Endometrial microvascular endothelial cells (primary cell): ENCODE measurements around the gene GRN. TPM values are rescaled to one million over a fixed set of nuclear protein-coding genes. Genes with fewer than 3 reads are reported as not detected.

ENCODE experiments used
- in situ Hi-C: cut with HindIII; loops from 2 replicates; pipeline ENCODE4 v1.10.0; 2017; ENCODE audit warnings: low sequenced_read_pairs, low pct_unique_long_range_greater_than_20kb; ENCODE audit errors: inconsistent ontology term
- total RNA-seq: library from RNA; depleted of rRNA; stranded (reverse); fragments of >200 nt; gene quantifications from one replicate; pipeline ENCODE4 v1.2.3, GENCODE V29; 2015; ENCODE audit errors: inconsistent ontology term

Gene GRN
- total RNA-seq, 1 donor from 2014 or later = 391 TPM

DNA sequence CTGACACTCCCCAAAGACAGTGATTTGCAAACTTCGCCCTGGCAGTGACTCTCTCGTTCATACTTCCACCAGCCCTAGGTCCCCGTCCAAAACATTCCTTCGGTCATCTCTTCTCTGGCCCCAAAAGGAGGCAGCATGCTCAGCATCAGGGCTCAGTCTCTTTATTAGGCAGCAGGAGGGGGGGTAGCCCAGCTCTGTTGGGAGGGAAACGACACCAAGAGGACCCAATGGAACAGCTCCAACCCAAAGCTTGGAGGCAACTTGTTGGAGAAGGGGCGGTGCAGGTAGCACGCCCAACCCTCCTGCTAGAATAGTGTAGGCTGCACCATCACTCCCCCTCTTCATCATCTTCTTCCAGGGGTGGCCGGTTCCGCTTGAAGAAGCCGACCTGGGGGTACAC, 26.9 kb downstream of the GRN start:
- in situ Hi-C loops = no loop called here

DNA sequence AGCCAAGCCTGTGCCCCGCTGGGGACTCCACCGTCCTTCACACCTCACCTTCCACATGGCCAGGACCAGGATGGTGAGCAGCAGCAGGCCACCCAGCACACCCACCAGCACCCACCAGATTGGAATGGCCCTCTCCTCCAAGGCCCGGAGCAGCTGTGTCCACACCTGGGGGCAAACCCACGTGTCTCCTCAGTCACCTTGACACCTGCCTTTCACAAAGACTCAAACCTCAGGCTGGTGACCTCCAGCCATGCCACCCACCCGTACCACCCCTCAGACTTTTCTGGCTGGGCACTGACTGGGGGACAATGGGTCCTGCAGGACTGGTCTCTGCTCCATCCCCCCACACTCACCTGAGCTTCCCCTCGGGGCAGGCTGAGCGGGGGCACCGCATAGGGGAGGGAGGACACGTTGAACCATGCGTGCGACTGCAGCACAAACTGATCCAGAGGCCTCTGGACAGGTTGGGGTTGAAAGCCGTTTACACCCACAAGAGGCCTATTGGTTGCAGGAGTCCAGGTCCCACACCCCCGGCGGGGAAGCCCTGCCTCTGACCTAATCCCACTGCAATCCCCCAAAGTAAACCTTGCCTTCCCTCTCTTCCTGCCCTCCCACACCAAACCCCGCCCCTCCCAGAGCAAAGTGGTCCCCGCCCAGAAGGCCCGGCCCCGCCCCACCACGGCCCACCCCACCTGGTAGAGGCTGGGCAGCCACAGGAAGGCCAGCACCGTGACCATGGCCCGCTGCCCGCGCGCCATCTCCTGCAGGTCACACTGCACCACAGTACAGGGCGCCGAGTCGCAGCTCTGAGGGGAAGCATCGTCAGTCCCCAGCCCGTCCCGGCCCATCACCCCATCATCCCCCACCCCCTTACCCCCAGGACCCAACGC, 29.4 kb downstream of the GRN start:
- in situ Hi-C loops = no loop called here

DNA sequence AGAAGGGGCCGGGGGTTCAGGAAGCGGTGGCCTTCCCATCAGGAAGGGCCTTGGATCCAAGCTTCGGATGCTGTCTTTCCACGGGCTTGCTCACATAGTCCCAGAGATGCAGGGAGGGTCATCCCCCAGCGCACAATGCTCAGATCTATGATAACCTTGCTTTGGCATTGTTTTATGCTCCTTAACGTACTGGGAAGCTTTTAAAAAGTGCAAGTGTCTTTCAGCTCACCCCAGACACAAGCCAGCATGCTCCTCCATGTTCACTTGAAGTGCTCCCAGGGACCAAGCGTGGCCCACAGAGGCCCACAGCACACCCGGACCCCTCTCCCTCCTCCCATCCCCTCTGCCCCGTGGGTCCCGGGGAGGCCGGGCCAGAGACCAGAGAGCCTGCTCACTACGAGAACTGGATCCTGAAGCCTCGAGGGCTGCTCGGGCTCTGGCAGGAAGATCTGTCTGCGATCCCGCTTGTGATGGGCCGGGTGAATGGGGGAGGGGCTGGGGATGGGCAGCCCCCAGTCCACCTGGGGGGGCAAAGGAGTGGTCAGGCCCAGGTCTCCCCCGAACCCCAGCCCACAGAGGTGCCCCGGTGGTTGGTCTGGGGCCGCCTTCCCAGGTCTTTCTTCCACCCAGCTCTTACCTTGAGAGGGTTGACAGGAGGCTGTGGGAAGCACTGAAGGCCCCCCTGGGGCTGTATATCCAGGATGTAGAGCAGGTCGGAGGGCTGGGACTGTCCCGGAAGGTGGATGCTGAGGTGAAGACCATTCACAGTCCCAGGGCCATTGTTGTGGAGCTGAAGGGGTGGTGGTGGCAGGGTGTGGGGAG, 30.3 kb downstream of the GRN start:
- in situ Hi-C loops = no loop called here

- in situ Hi-C loops = no loop called here
Measured at GRCh38 chr17:44376124-44376523, 31.0 kb downstream of the GRN start.

GRCh38 chr17:44376779-44377178, 31.7 kb downstream of the GRN start:
- in situ Hi-C loops = no loop called here

- in situ Hi-C loops = no loop called here
Measured at GRCh38 chr17:44378171-44378705, 33.1 kb downstream of the GRN start.

DNA sequence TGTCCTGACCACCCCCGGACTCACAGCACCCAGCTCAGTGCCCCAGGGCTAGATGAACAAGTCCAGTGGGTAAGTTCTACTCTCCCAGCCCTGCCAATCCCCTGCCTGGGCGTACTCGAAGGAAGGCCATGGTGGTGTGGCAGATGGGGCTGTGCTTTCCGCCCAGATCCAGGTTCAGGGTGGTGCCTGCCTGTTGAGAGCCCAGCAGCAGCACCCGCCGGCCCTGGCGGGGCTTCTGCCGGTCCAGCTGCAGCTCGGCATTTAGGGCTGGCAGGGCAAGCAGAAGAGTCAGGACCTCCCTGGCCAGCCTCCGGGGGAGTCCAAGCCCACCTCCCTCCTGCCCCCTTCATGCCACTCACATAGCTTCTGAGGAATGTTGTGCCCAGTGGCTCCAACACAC, 34.8 kb downstream of the GRN start:
- in situ Hi-C loops = no loop called here

DNA sequence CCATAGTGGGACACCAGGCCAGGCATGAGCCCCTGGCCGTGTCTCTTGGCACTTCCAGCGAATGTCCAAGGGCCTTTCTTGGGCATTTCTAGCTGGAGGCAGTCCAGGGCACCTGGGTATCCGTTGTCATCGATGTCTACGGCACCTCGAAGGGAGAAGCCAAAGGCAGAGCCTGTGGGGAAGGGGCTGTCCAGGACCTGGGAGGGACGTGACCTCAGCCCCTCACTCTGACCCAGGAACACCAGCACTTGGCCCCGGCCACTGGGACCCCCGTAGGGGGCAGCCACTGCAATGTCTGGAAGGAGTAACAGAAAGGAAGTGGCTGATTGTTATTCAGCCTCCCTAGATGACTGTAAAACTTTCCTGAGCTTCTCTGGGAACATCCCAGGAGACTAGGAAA, 35.7 kb downstream of the GRN start:
- in situ Hi-C loops = no loop called here

- in situ Hi-C loops = no loop called here
Measured at GRCh38 chr17:44381810-44382305, 36.8 kb downstream of the GRN start.

DNA sequence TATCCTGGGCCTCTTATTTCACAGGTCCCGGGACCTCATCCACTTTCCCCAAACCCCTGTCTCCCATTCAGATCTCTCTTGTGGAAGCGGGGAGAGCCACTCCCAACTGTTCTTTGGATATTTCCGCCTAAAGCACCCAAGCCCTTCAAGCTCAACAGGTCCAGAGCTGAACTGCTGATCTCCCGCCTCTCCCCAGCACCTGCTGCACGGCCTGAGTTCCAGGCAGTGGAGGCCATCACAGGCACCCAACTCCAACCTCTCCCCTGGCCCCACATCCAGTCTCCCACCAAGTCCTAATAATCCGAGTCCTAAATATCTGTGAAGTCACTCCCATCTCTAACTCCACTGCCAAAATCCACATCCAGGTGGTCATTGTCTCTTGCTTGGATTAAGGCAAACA, 37.8 kb downstream of the GRN start:
- in situ Hi-C loops = no loop called here

- in situ Hi-C loops = no loop called here
Measured at GRCh38 chr17:44383363-44383762, 38.3 kb downstream of the GRN start.

- in situ Hi-C loops = no loop called here
Measured at GRCh38 chr17:44383861-44384260, 38.8 kb downstream of the GRN start.

GRCh38 chr17:44384281-44384822, 39.2 kb downstream of the GRN start:
- in situ Hi-C loops = no loop called here

GRCh38 chr17:44384823-44385286, 39.8 kb downstream of the GRN start:
- in situ Hi-C loops = no loop called here

GRCh38 chr17:44385287-44386181, 40.4 kb downstream of the GRN start:
- in situ Hi-C loops = no loop called here

DNA sequence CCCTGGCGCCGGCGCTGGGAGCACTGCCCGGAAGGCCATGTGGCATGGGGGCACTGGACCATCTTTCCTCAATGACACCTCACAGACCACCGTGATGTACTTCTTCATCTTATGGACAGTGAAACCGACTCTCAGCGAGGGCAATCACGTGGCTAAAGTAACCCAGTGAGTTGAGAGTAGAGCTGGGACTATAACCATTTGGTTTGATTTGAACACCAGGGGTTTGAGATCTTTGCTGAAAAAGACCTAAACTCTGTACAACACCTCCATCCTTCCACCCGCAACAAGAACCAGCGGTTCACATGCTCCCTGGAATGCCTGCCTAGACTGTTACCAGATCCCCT, 41.1 kb downstream of the GRN start:
- in situ Hi-C loops = no loop called here

GRCh38 chr17:44387804-44388203, 42.7 kb downstream of the GRN start:
- in situ Hi-C loops = no loop called here

- in situ Hi-C loops = no loop called here
Measured at GRCh38 chr17:44389281-44389680, 44.2 kb downstream of the GRN start, which contains the start of gene ITGA2B. Gene ITGA2B, minus strand, starts transcription at chr17:44389649. Its CDS starts 176 bp downstream, at chr17:44389473.
